ENCODE results near the gene PPP1R26. TPM values are rescaled to one million over a fixed set of nuclear protein-coding genes. Genes with fewer than 3 reads are reported as not detected.

PPP1R26 gene
- total RNA-seq, 1 donor from 2014 or later: 11.5 TPM

Other genes with a start within 250 kb of the PPP1R26 start
- 6.8 TPM for gene MRPS2, start 20.9 kb downstream of the PPP1R26 start, total RNA-seq
- gene LCN1, start 41.7 kb downstream of the PPP1R26 start, total RNA-seq: not detected
- gene OBP2A, start 66.3 kb downstream of the PPP1R26 start, total RNA-seq: not detected
- not detected for gene PAEP, start 82.0 kb downstream of the PPP1R26 start, total RNA-seq
- not detected for gene GLT6D1, start 159.8 kb downstream of the PPP1R26 start, total RNA-seq
- gene LCN9, start 183.5 kb downstream of the PPP1R26 start, total RNA-seq: not detected
- gene SOHLH1, start 219.7 kb downstream of the PPP1R26 start, total RNA-seq: under 0.01 TPM
- gene KCNT1, start 222.4 kb downstream of the PPP1R26 start, total RNA-seq: 1.6 TPM

Data from skeletal muscle tissue (tissue), 1 donor.